Activated CD8-positive, alpha-beta T cell treated with anti-CD3 and anti-CD28 coated beads, Interleukin-2, amount 10 ng/mL, durations not matched to agents 7 days and 5 days (primary cell): ENCODE results near the gene MAD2L2. TPM values are rescaled to one million over a fixed set of nuclear protein-coding genes. Genes with fewer than 3 reads are reported as not detected.
A peak's percentile ranks its signal among the peaks of the same experiment; 100 is the strongest.

ENCODE experiments used
- ATAC-seq: fragments of 150-1000 bp; cut with Tn5 transposase; one replicate; pipeline ENCODE4 v1.10.0; 2021; ENCODE audit warnings: moderate library complexity
- CTCF ChIA-PET: fragments of 350-600 bp; sonication (Branson Sonifier 250); formaldehyde crosslinking; loops from one replicate; lab custom pipeline; 2021; ENCODE audit warnings: antibody characterized with exemption; lab: Charles Lee
- POLR2A ChIA-PET: fragments of 350-600 bp; sonication (Branson Sonifier 250); formaldehyde crosslinking; loops from one replicate; lab custom pipeline; 2021; ENCODE audit warnings: antibody characterized with exemption; lab: Charles Lee
- DNase-seq: peaks from one replicate; pipeline ENCODE4 v3.0.0-alpha.2; 2020
- H3K27ac Mint-ChIP-seq: one replicate; pipeline ENCODE4 v1.8.0; 2021; ENCODE audit warnings: mild to moderate bottlenecking, mixed read lengths
- H3K27me3 Mint-ChIP-seq: one replicate; pipeline ENCODE4 v1.8.0; 2021; ENCODE audit warnings: low read depth, mixed read lengths
- H3K36me3 Mint-ChIP-seq: one replicate; pipeline ENCODE4 v1.8.0; 2021; ENCODE audit warnings: low read depth, mixed read lengths
- H3K4me1 Mint-ChIP-seq: one replicate; pipeline ENCODE4 v1.8.0; 2021; ENCODE audit warnings: low read depth, mixed read lengths
- H3K4me3 Mint-ChIP-seq: one replicate; pipeline ENCODE4 v1.8.0; 2021; ENCODE audit warnings: mild to moderate bottlenecking, mixed read lengths
- H3K9me3 Mint-ChIP-seq: one replicate; pipeline ENCODE4 v1.8.0; 2022; ENCODE audit warnings: mixed read lengths; ENCODE audit not compliant: insufficient read depth
- total RNA-seq, 2 experiments: library from RNA; stranded (reverse); gene quantifications; one replicate each; pipeline ENCODE4 v1.2.3, GENCODE V29; 2021

Gene MAD2L2
- total RNA-seq, 2 experiments from 2014 or later, result 127 to 129 TPM

DNA sequence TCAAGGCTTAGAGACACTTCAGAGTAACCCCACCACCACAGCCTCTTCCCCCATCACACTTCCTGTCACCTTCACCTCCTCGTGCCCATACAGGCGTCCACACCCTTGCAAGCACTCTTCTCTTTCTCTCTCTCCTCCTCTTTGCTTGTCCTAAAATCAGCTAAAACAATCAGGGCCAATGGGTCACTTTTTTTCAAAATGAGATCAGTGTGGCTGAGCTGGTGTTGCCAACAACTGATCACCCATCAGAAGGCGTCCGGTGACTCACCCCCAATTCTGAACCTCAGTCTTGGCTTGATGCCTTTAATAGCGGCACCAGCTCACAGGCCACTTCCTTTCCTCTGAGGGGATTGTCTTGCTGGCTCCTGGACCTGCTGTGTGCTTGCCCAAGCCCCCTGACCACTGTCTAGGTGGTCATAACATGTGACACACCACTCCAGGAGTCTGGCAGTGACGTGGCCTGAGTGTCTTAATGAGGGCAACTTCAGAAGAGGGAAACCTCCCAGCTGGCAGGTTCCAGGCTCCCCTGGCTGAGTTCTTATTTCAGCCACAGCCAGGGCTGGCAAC lies 12.2 kb upstream of the MAD2L2 start:
- DNase-seq (peak; percentile 74), ATAC-seq (peak; percentile 67)
- H3K27me3 Mint-ChIP-seq, result peaks cover 35% of the 10 kb centered on the region
- H3K27ac Mint-ChIP-seq, result peak overlapping the region; percentile 91
- peak overlapping the region; percentile 71 for H3K4me3 Mint-ChIP-seq
- H3K36me3 Mint-ChIP-seq, result peaks cover 1% of the 10 kb centered on the region
- POLR2A ChIA-PET, result interaction anchor here (0.9 to 1.5 kb wide), 4 partner anchors 12 to 217 kb away, joined by 3 to 7 read pairs (median 5); partner anchors contain the start of genes FBXO6 and MAD2L2
- H3K9me3 Mint-ChIP-seq, result no peaks in the 10 kb centered on the region
- peaks cover 45% of the 10 kb centered on the region for H3K4me1 Mint-ChIP-seq
- CTCF ChIA-PET, result interaction anchor here (0.7 to 1.4 kb wide), 4 partner anchors 11 to 28 kb away, joined by 3 to 8 read pairs (median 4); no protein-coding TSS in a partner anchor

DNA sequence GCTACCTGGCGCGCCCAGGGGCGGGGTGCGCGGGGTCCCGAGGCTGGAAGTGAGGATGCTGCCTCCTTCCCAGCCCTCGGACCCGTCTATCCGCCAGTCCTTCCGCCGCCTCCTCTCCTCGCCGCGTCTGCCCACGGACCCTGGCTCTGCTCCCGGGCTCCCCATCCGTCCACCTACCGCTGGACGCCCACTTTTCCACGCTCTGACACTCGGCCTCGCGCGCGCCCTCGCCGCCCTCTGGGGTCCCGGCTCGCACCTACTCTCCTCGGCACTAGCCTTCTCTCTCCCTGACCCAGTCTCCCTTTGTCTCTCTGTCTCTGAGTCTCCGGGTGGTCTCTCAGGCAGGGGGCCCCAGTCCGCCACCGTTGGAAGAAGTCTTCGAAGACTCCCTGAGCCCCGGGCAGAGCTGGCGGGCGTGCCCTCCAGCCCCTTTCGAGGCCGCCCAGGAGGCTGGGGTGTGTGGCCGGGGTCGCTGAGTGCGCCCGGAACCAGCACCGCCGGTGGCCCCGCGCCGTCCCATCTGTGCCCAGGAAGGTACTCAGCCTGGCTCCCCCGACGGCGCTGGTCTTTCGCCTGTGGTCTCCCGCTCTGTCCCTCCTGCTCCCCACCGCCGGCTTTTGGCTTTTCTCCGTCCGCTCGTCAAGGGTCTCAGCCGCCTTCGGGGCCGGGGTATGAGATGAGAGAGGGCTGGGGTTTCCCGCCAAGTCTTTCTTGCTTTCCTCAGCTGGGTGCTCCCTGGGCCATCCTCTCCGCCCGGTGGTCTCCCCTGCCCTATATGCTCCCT lies 11.2 kb upstream of the MAD2L2 start:
- Mint-ChIP-seq H3K9me3 (no peaks in the 10 kb centered on the region), H3K4me3 (peak overlapping the region; percentile 71), H3K27me3 (peaks cover 41% of the 10 kb centered on the region), H3K4me1 (peaks cover 38% of the 10 kb centered on the region), H3K27ac (peak overlapping the region; percentile 91), H3K36me3 (peaks cover 1% of the 10 kb centered on the region)
- ChIA-PET POLR2A (interaction anchor here (0.7 to 1.2 kb wide), 3 partner anchors 11 to 216 kb away, joined by 3 to 7 read pairs (median 4); partner anchors contain the start of gene MAD2L2), CTCF (interaction anchor here (0.7 to 1.2 kb wide), 2 partner anchors 27 kb away, joined by 5 to 8 read pairs; no protein-coding TSS in a partner anchor)
- ATAC-seq (peak; percentile 12), DNase-seq (no peak)

DNA sequence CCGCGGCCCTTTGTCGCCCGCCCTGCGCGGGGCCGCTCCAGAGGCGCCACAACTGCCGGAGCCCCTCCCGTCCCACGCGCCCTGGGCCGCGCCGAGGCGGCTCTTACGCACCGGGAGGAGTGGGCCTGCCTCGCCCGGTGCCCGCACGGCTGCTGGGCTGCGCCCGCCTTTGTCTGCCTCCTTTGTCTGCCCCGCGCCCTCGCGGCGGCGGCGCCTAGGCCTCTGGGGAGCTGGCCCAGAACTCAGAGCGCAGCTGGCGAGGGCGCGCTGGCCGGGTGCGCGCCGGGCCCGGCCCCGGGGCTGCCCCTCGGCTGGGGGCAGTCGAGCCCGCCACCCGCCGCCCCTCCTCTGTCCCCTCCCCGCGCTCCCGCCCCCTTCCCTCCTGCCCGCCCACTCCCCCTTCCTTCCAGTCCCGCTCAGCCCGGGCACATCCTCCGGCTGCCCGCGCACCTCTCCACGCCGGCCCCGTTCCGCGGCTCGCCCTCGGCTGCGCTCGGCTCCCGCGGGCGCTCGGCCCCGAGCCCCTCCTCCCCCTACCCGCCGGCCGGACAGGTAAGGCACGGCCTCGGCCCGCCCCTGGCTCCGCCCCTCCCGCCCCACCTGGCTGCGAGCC lies 10.5 kb upstream of the MAD2L2 start, which contains the start of gene DRAXIN:
TSS of gene DRAXIN (plus strand) at position 409 of the 613 bp plus-strand sequence. CDS start 14,549 bp downstream, outside the sequence.
- Mint-ChIP-seq H3K4me3 (peak within 1 kb of the TSS; percentile 73), H3K36me3 (peaks cover 1% of the 10 kb centered on the region), H3K27ac (peak within 1 kb of the TSS; percentile 91), H3K4me1 (peaks cover 36% of the 10 kb centered on the region), H3K9me3 (no peaks in the 10 kb centered on the region), H3K27me3 (peaks cover 41% of the 10 kb centered on the region)
- ChIA-PET CTCF (interaction anchor here (2.0 kb wide), 1 partner anchor 28 kb away, joined by 7 read pairs; no protein-coding TSS in a partner anchor), POLR2A (interaction anchor here (1.0 to 1.8 kb wide), 2 partner anchors 27 to 217 kb away, joined by 3 to 10 read pairs; partner anchors contain the start of gene FBXO6)
- DNase-seq, result peak; percentile 29
- ATAC-seq, result peak; percentile 45

DNA sequence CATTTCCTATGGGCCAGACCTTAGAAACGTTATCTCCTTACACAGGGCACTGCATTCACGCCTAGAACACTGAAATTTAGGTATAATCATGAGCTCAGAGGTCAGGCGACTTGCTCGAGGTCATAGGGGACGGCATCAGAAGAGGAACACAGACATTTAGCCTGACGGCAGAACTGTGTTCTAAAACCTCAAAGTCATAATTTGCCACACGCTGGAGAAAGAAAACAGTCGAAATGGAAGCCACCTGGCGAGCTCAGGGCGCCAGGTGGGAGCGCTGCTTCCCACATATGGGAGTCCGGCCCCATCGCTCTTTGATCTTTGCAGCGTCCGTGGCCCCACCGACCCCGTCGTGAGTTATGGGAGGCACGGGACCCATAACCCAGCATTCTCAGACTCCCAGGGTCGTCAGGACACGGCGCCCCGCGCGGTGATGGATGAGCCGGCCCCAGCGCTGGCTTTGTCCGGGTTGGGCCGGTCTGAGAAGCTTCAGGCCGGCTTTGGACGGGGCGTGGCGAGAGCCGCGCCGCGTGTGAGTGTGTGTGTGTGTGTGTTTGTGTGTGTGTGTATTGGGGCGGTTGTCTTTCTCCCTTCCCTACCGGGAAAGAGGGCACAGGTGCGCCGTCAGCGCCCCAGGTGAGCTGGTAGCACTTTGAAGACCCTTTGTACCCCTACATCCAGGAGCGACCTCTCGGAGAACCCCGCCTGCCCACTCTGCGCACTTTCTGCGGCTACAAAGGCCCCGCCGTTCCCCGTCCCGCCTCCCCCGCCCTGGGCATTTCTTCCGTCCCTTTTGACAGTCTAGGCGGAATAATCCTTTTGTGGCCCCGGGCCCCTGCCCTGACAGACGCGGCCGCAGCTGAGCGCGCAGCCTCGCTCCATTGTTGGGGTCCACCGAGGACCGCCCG lies 9.7 kb upstream of the MAD2L2 start:
- DNase-seq (no peak), ATAC-seq (peak; percentile 7)
- peaks cover 46% of the 10 kb centered on the region for H3K27me3 Mint-ChIP-seq
- ChIA-PET POLR2A (interaction anchor here (0.9 to 1.8 kb wide), 4 partner anchors 9 to 217 kb away, joined by 3 to 10 read pairs (median 5); partner anchors contain the start of gene FBXO6), CTCF (interaction anchor here (0.7 to 2.0 kb wide), 4 partner anchors 26 to 114 kb away, joined by 3 to 7 read pairs (median 3); partner anchors contain the start of gene FBXO6)
- H3K4me3 Mint-ChIP-seq, result peak overlapping the region; percentile 73
- H3K9me3 Mint-ChIP-seq, result no peaks in the 10 kb centered on the region
- H3K4me1 Mint-ChIP-seq, result peaks cover 36% of the 10 kb centered on the region
- H3K36me3 Mint-ChIP-seq, result peaks cover 1% of the 10 kb centered on the region
- no peak overlapping the region for H3K27ac Mint-ChIP-seq

DNA sequence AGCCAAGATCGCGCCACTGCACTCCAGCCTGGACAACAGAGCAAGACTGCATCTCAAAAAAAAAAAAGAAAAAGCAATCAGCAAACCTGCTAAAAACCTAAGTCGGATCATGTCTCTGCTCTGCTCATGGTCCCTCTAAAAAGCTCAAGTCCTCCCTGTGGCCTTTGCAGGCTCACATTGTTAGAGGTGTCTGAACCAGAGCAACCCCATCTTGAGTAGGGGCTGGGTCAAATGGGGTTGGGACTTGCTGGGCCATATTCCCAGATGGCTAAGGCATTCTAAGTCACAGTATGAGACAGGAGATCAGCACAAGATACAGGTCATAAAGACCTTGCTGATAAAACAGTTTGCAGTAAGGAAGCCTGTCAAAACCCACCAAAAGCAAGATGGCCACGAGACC lies 7.6 kb upstream of the MAD2L2 start:
- CTCF ChIA-PET, result interaction anchor here (3.8 kb wide), 1 partner anchor 31 kb away, joined by 10 read pairs; no protein-coding TSS in a partner anchor
- Mint-ChIP-seq H3K27me3 (peaks cover 48% of the 10 kb centered on the region), H3K9me3 (no peaks in the 10 kb centered on the region), H3K4me3 (no peak overlapping the region), H3K4me1 (peaks cover 29% of the 10 kb centered on the region), H3K36me3 (peaks cover 1% of the 10 kb centered on the region), H3K27ac (no peak overlapping the region)
- POLR2A ChIA-PET, result no interaction called here
- ATAC-seq, result no peak
- no peak for DNase-seq

DNA sequence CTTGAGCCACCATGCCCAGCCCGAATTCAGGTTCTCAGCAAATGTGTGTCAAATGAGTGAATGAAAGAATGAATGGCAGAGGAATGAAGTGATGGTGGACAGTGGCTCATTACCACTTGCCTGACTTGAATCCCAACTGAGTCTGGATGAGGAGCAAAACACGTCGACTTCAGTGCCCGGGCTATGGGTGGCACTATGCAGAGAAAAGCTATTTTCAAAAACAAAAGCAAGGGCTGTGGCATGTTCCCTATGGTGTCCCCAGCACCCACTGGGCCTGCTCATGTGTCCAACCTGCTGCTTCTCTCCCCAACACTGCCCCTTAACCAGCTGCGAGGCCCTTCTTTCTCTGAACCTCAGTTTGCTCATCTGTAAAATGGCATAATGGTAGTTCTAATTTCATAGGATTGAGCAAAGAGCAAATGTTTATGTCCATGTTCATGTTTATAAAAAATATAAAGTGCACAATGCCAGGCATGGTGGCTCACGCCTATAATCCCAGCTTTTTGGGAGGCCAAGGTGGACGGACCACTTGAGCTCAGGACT lies 4.3 kb upstream of the MAD2L2 start:
- no peaks in the 10 kb centered on the region for H3K9me3 Mint-ChIP-seq
- peaks cover 35% of the 10 kb centered on the region for H3K27me3 Mint-ChIP-seq
- H3K4me3 Mint-ChIP-seq, result no peak overlapping the region
- ATAC-seq (no peak), DNase-seq (no peak)
- no peak overlapping the region for H3K27ac Mint-ChIP-seq
- peaks cover 14% of the 10 kb centered on the region for H3K4me1 Mint-ChIP-seq
- ChIA-PET POLR2A (interaction anchor here (1.4 kb wide), 1 partner anchor 23 kb away, joined by 3 read pairs; no protein-coding TSS in a partner anchor), CTCF (interaction anchor here (2.3 to 3.8 kb wide), 2 partner anchors 21 to 34 kb away, joined by 10 read pairs; partner anchors contain the start of gene FBXO6)
- H3K36me3 Mint-ChIP-seq, result no peaks in the 10 kb centered on the region

DNA sequence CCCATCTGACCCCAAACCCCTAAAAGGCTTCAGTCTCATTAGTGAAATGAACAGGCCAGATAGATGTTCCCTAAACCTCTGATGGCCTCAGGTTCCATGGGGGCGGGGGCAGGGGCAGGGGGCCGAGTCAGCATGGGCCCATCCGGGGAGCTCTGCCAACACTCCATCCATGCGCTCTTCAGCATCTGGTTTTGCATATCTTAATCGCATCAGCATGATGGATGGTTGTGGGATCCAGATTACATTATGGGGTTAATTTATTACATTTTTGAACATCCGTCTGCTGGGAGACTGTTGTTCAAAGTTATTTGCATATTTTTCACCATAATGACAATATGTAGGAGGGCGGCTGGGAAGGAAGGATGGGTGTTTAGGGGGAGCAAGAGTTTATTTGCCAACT lies 3.1 kb upstream of the MAD2L2 start:
- DNase-seq (no peak), ATAC-seq (no peak)
- Mint-ChIP-seq H3K36me3 (peaks cover 7% of the 10 kb centered on the region), H3K9me3 (no peaks in the 10 kb centered on the region), H3K27me3 (peaks cover 27% of the 10 kb centered on the region), H3K4me1 (peaks cover 16% of the 10 kb centered on the region), H3K4me3 (no peak overlapping the region), H3K27ac (no peak overlapping the region)
- ChIA-PET CTCF (interaction anchor here (2.3 kb wide), 1 partner anchor 19 kb away, joined by 10 read pairs; the partner anchor contains the start of gene FBXO6), POLR2A (no interaction called here)

DNA sequence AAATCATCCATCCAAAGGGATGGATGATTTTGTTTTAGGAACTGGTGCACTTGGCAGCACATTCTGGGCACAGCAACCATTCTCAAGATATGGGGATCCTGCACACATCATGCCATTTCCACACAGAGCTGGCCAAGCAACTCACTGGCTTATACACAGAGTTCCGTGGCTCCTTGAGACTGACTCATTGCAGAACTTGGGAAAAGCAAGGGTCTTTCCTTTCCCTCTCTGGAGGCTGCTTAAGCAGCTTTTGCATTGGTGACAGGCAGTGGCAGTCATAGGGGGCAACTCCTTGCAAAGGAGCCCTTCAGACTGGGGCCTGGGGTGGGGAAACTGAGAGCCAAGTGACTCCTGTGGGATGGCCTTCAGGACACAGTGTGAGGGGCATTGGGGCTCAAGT lies 1.9 kb upstream of the MAD2L2 start:
- POLR2A ChIA-PET, result interaction anchor here (0.6 to 5.7 kb wide), 5 partner anchors 7 to 225 kb away, joined by 3 to 38 read pairs (median 6); partner anchors contain the start of gene FBXO6
- CTCF ChIA-PET, result interaction anchor here (1.5 to 2.5 kb wide), 6 partner anchors 13 to 66 kb away, joined by 3 to 26 read pairs (median 8); partner anchors contain the start of gene FBXO6

DNA sequence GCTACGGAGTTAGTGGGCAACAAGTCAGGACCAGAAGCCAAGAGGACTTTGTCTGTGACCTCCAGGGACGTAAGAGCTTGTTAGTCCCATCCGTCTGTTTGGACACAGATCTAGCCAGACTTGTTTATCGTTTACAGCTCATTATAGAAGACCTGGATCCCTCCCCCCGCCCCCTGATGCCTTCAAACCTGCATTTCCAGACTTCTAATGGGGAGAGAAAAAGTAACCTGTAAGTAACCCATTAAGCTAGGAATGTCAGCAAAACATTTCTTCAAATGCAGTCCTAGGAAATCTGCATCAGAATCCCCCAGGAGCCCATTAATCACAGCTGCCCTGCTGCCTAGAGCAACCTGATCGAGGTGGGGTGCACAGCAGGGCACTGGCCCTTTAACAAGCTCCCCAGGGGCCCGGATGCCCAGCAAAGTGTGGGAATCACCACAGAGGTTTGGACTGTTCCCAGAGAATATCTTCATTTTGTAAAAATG lies 1.4 kb upstream of the MAD2L2 start:
- Mint-ChIP-seq H3K36me3 (peaks cover 14% of the 10 kb centered on the region), H3K9me3 (no peaks in the 10 kb centered on the region), H3K4me3 (peak overlapping the region; percentile 88), H3K4me1 (peaks cover 22% of the 10 kb centered on the region), H3K27me3 (peaks cover 16% of the 10 kb centered on the region), H3K27ac (peak overlapping the region; percentile 30)
- CTCF ChIA-PET, result interaction anchor here (0.8 to 2.5 kb wide), 11 partner anchors 11 to 645 kb away, joined by 3 to 26 read pairs (median 4); partner anchors contain the start of gene FBXO6
- ATAC-seq, result no peak
- POLR2A ChIA-PET, result interaction anchor here (0.6 to 5.7 kb wide), 7 partner anchors 8 to 226 kb away, joined by 3 to 38 read pairs (median 7); partner anchors contain the start of gene FBXO6
- no peak for DNase-seq

More for the DNA sequence above, 1.9 kb upstream of the MAD2L2 start:
- H3K27ac Mint-ChIP-seq, result no peak overlapping the region
- peaks cover 13% of the 10 kb centered on the region for H3K36me3 Mint-ChIP-seq
- no peak overlapping the region for H3K4me3 Mint-ChIP-seq
- ATAC-seq (no peak), DNase-seq (no peak)
- H3K4me1 Mint-ChIP-seq, result peaks cover 22% of the 10 kb centered on the region
- H3K27me3 Mint-ChIP-seq, result peaks cover 19% of the 10 kb centered on the region
- no peaks in the 10 kb centered on the region for H3K9me3 Mint-ChIP-seq
